Lower leg skin (tissue), 4 donors: ENCODE data around the gene AGRP. TPM values are rescaled to one million over a fixed set of nuclear protein-coding genes. Genes with fewer than 3 reads are reported as not detected.

Source experiments
- DNase-seq, 2 donors: peaks; one replicate each; pipeline ENCODE4 v3.0.0-alpha.2; 2019; ENCODE audit warnings: low spot score in 2 of 2
- H3K4me3 ChIP-seq: fragments of 200-600 bp; sonication (generic); 2 replicates; pipeline ENCODE4 v1.5.1; 2017; ENCODE audit warnings: mild to moderate bottlenecking, low read depth; ENCODE audit not compliant: poor library complexity, severe bottlenecking
- POLR2A ChIP-seq, 2 donors: fragments of 450-650 bp; IDR thresholded peaks; one replicate each; pipeline ENCODE4 v1.6.1; 2016 to 2017; ENCODE audit warnings: antibody characterized with exemption in 2 of 2, mild to moderate bottlenecking in 1 of 2, moderate library complexity in 1 of 2
- WGBS, 2 donors: methylation state at CpG; one replicate each; pipeline ENCODE4 v1.1.5; 2018; 5-methylcytosine and 5-hydroxymethylcytosine counted together
- intact Hi-C: fragments of 100-400 bp; cut with DNase I; formaldehyde crosslinking; loops from one replicate; pipeline ENCODE4 v1.15.0; 2023; ENCODE audit warnings: low total_unique reads
- total RNA-seq, 4 donors: library from RNA; depleted of rRNA; stranded (reverse); fragments of >200 nt; gene quantifications; one replicate each; pipeline ENCODE4 v1.1.0, GENCODE V29; 2016
- TF ChIP-seq, protein P1 (sequence below), 3 donors: fragments of 450-650 bp; IDR thresholded peaks; one replicate each; pipeline ENCODE4 v1.5.1; 2016; ENCODE audit warnings: antibody characterized with exemption in 3 of 3, mild to moderate bottlenecking in 3 of 3, moderate library complexity in 2 of 3

Gene AGRP
- total RNA-seq, 4 donors from 2014 or later = not detected

DNA sequence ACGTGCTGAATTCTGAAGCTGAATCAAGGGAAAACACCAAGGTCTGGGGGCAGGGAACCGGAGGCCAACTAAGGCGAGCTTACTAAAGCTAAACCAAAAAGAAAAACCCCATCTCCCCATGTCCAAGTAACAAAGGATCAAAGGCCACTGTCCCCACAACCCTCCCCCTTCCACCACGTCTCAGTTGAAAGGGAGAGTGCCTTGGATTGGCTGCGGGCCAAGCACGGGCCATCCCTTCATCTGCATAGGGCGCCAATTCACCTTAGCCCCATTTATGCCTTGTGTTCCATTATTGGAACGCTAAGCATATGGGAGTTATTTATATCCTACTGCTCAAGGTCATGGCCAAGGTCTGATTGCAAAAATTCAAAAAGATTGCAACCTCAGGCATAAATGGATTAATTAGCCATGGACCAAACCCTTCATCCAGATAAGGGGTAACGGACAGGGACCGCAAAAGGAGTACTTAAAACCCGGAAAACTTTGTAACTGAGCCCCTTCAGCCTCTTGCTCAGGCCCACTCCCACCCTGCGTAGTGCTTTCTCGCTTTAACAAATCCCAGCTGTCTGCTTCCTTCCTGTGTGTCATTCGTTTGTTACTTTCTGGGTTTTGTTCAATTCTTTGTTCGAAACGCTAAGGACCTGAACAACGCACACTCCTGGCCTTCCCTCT lies 1.6 kb downstream of the AGRP start:
- TF ChIP-seq POLR2A (IDR thresholded peaks at IDR 0.05) = no peak
- TF ChIP-seq, protein P1, sequence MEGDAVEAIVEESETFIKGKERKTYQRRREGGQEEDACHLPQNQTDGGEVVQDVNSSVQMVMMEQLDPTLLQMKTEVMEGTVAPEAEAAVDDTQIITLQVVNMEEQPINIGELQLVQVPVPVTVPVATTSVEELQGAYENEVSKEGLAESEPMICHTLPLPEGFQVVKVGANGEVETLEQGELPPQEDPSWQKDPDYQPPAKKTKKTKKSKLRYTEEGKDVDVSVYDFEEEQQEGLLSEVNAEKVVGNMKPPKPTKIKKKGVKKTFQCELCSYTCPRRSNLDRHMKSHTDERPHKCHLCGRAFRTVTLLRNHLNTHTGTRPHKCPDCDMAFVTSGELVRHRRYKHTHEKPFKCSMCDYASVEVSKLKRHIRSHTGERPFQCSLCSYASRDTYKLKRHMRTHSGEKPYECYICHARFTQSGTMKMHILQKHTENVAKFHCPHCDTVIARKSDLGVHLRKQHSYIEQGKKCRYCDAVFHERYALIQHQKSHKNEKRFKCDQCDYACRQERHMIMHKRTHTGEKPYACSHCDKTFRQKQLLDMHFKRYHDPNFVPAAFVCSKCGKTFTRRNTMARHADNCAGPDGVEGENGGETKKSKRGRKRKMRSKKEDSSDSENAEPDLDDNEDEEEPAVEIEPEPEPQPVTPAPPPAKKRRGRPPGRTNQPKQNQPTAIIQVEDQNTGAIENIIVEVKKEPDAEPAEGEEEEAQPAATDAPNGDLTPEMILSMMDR (IDR thresholded peaks at IDR 0.05) = no peak
- H3K4me3 ChIP-seq = peak overlapping the region; percentile 26
- intact Hi-C loops = no loop called here
- peak; percentile 51 to 92 for DNase-seq
- 7 to 10% methylated on average over 17 of the region's 17 CpGs for WGBS, 2 donors

DNA sequence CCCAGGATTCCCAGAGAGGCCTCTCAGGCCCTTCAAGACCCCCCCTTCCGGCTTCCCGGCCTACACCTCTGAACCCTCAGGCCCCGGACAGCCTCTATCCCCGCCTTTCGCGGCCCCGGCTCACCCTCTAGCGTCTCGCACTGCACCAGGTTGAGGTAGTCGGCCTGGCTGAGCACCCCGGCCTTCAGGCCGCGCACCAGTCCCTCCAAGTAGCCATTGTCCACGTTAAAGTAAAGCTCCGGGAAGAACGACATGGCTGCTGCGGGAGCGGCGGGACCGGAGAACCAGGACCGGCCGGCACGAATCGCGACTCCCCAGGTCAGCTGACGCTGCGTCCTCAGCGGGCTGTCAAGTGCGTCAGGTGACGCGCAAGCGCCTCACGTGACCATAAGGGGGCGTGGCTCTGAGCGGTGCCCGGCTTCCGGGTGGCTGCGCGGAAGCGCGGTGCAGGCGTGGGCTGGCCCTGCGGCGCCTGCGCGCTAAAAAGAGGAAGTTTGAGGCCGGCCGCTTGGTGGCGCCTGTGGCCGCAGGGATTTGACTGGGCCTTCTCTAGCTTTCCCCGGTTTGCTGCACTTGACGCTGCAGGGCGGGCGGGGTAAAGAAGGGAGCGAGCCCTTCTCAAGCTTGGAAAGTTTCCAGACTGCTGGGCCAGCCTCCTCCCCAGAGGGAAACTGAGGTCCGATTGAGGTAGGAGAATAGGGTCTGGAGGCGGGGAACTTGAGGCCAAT lies 2.4 kb downstream of the AGRP start, which contains the start of gene ATP6V0D1:
Gene ATP6V0D1 (minus strand): TSS at position 325 of the 728 bp plus-strand sequence. CDS start 71 bp downstream, at position 254.
- intact Hi-C loops = no loop called here
- peak; percentile 98 to 100 for DNase-seq
- H3K4me3 ChIP-seq = peak within 1 kb of the TSS; percentile 96
- no peak for TF ChIP-seq POLR2A (IDR thresholded peaks at IDR 0.05)
- TF ChIP-seq, protein P1 (IDR thresholded peaks at IDR 0.05) = peak in 1 of 3 donors; percentile 81
- WGBS, 2 donors = 0% methylated on average over 22 to 57 of the region's 57 CpGs

DNA sequence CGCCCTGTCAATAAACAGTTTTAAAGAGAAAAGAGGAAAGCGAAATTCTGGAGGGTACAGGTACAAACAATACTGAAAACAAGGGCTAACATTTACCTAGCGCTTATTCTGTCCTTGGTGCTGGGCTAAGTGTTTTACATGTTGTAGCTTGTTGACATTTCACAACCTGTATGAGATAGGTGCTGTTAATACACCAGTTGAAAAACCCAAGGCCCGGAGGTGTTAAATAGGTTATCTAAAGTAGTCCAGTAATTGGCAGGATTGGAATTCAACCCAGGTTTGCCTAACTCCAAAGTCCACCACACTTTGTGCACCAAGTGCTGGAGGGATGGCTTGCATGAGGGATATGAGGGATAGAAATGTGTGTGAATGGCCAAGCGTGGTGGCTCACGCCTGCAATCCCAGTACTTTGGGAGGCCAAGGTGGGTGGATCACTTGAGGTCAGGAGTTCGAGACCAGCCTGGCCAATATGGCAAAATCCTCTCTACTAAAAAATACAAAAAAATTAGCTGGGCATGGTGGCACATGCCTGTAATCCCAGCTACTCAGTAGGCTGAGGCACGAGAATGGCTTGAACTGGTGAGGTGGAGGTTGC lies 5.3 kb downstream of the AGRP start:
- H3K4me3 ChIP-seq = no peak overlapping the region
- intact Hi-C loops = no loop called here
- no peak for DNase-seq
- TF ChIP-seq, protein P1 (IDR thresholded peaks at IDR 0.05) = no peak
- no peak for TF ChIP-seq POLR2A (IDR thresholded peaks at IDR 0.05)
- WGBS, 2 donors = 80 to 84% methylated on average over 8 of the region's 8 CpGs

DNA sequence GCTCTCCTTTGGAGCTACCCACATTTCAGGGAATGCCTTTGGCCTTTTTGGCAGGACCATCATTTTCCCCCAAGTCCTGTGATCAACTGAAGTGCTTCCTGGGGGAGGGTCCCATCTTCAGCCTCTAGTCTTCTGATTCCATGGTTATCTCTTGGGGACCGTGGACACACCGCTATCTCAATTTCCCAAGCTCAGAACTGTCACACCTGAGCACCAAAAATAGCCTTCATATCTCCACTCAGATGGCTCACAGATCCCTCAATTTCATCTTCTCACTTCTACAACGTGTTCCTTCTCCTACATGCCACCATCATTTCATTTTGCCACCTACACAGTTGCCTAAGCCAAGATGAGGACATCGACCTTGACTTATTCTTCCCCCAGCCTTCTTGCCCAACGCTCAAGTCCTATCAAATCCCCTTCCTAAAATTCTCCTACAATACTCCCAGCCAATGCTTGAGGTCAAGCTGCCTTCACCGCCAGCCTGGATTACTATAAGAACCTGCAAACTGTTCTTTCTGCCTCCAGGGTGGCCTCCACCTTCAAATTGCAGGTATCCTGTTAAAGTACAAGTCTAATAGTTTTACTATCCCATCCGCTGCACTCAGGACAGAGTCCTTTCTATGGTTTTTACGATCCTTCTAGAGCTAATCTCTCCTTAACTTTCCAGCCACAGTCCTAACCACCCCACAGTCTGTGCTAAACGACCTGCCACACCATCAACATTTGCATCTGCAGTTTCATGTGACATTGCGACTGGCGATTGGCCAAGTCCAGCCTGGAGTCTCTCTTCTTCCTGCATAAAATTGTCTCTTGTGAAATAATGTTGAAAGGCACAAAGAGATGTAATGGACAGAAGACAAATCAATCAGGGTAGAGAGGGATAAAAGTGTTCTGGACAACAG lies 8.5 kb downstream of the AGRP start:
- TF ChIP-seq POLR2A (IDR thresholded peaks at IDR 0.05) = no peak
- TF ChIP-seq, protein P1 (IDR thresholded peaks at IDR 0.05) = no peak
- no peak for DNase-seq
- WGBS, 2 donors = 89 to 90% methylated on average over 11 of the region's 11 CpGs
- H3K4me3 ChIP-seq = no peak overlapping the region
- intact Hi-C loops = no loop called here

DNA sequence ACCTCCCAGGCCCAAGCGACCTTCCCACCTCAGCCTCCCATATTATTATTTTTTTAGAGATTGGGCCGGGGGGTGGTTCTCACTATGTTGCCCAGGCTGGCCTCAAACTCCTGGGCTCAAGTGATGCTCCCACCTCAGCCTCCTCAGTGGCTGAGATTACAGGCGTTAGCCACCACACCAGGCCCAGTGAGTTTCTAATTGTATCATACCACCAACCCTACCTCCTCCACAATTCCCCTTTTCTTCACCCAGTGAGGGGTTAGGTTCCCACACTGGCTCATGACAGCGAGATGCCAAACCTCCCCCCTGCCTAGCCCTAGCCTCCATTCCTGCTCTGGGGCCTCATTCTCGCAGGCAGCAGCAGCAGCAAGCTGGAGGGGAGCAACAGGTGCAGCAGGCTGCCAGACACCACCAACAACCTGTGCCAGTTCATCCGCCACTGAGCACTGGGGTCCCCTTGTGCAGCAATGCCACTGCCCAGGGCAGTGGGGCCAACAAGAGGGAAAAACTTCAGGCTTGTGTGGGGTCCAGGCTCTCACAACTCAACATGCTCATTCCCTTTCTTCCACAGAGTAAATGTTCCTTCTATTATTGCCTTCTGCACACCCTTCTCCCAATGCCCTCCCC lies 11.5 kb downstream of the AGRP start:
- intact Hi-C loops = no loop called here

More for the DNA sequence above, 11.5 kb downstream of the AGRP start:
- no peak for DNase-seq
- H3K4me3 ChIP-seq = no peak overlapping the region
- no peak for TF ChIP-seq POLR2A (IDR thresholded peaks at IDR 0.05)
- TF ChIP-seq, protein P1 (IDR thresholded peaks at IDR 0.05) = no peak
- 92 to 95% methylated on average over 6 of the region's 6 CpGs for WGBS, 2 donors
